Uterus (tissue), 4 donors: ENCODE data around the gene SCAMP5. TPM values are rescaled to one million over a fixed set of nuclear protein-coding genes. Genes with fewer than 3 reads are reported as not detected.

Experiments used
- DNase-seq, 2 donors: peaks; one replicate each; pipeline ENCODE4 v3.0.0-alpha.2; 2019 to 2020
- H3K27ac ChIP-seq, 2 donors: fragments of 200-600 bp; sonication (generic); 1 replicate in 1 of 2; 2 replicates in 1 of 2; pipeline ENCODE4 v1.5.1; 2016 to 2018
- H3K27me3 ChIP-seq, 2 donors: fragments of 200-600 bp; sonication (generic); one replicate each; pipeline ENCODE4 v1.5.1; 2018 to 2019; ENCODE audit warnings: control low read depth in 1 of 2
- H3K36me3 ChIP-seq, 2 donors: fragments of 200-600 bp; sonication (generic); one replicate each; pipeline ENCODE4 v1.5.1; 2019; ENCODE audit warnings: control low read depth in 1 of 2
- H3K4me1 ChIP-seq, 2 donors: fragments of 200-600 bp; sonication (generic); one replicate each; pipeline ENCODE4 v1.5.1; 2018 to 2019; ENCODE audit warnings: control low read depth in 1 of 2
- H3K4me3 ChIP-seq, 2 donors: fragments of 200-600 bp; sonication (generic); 1 replicate in 1 of 2; 2 replicates in 1 of 2; pipeline ENCODE4 v1.5.1; 2018 to 2019; ENCODE audit warnings: mild to moderate bottlenecking in 1 of 2
- H3K9me3 ChIP-seq, 2 donors: fragments of 200-600 bp; sonication (generic); one replicate each; pipeline ENCODE4 v1.5.1; 2019; ENCODE audit warnings: control low read depth in 1 of 2
- CTCF ChIP-seq, 4 experiments: fragments of 200-600 bp in 2 of 4; fragments of 450-650 bp in 2 of 4; sonication (generic) in 2 of 4; IDR thresholded peaks; one replicate each; pipeline ENCODE4 v1.5.1; 2016 to 2019; ENCODE audit warnings: antibody characterized with exemption in 4 of 4, mild to moderate bottlenecking in 2 of 4, moderate library complexity in 1 of 4
- POLR2A ChIP-seq, 2 donors: fragments of 450-650 bp; IDR thresholded peaks; one replicate each; pipeline ENCODE4 v1.6.1; 2016; ENCODE audit warnings: antibody characterized with exemption in 2 of 2, mild to moderate bottlenecking in 1 of 2, moderate library complexity in 1 of 2
- intact Hi-C: fragments of 100-400 bp; cut with DNase I; formaldehyde crosslinking; loops from one replicate; pipeline ENCODE4 v1.15.1; 2023; ENCODE audit warnings: low total_unique reads
- total RNA-seq, 4 donors: library from RNA; depleted of rRNA in 3 of 4; stranded (reverse); fragments of >200 nt in 3 of 4; gene quantifications; one replicate each; pipeline versions ENCODE4 v1.1.0 to v1.2.4, GENCODE V29; 2014 to 2023
- donor health status: DM: yes; HTN: yes; CAD: no.

Gene SCAMP5
- total RNA-seq, 4 donors from 2014 or later = 0.29 to 6.6 (median 1.9) TPM

- Histone ChIP-seq H3K4me3 (no peak overlapping the region), H3K27ac (peak overlapping the region in 1 of 2 donors; percentile 28), H3K36me3 (no peaks in the 10 kb centered on the region), H3K9me3 (no peaks in the 10 kb centered on the region), H3K27me3 (no peaks in the 10 kb centered on the region), H3K4me1 (no peaks in the 10 kb centered on the region)
- no peak for TF ChIP-seq CTCF (IDR thresholded peaks at IDR 0.05)
- no peak for TF ChIP-seq POLR2A (IDR thresholded peaks at IDR 0.05)
- intact Hi-C loops = no loop called here
- no peak for DNase-seq
Measured at GRCh38 chr15:75063889-75064288, 68.5 kb downstream of the SCAMP5 start.

- TF ChIP-seq POLR2A (IDR thresholded peaks at IDR 0.05) (no peak), CTCF (IDR thresholded peaks at IDR 0.05) (no peak)
- H3K27ac ChIP-seq = peak overlapping the region; percentile 28 to 60
- intact Hi-C loops = no loop called here
Measured at GRCh38 chr15:75064846-75065245, 69.5 kb downstream of the SCAMP5 start.

GRCh38 chr15:75065467-75065850 is 70.1 kb downstream of the SCAMP5 start:
- Histone ChIP-seq H3K4me1 (no peaks in the 10 kb centered on the region), H3K27ac (peak overlapping the region; percentile 28 to 60), H3K27me3 (no peaks in the 10 kb centered on the region), H3K36me3 (no peaks in the 10 kb centered on the region), H3K4me3 (no peak overlapping the region), H3K9me3 (no peaks in the 10 kb centered on the region)
- DNase-seq = peak in 1 of 2 donors; percentile 47
- TF ChIP-seq CTCF (IDR thresholded peaks at IDR 0.05) (no peak), POLR2A (IDR thresholded peaks at IDR 0.05) (no peak)
- intact Hi-C loops = no loop called here

More at GRCh38 chr15:75064846-75065245, 69.5 kb downstream of the SCAMP5 start:
- Histone ChIP-seq H3K9me3 (no peaks in the 10 kb centered on the region), H3K36me3 (no peaks in the 10 kb centered on the region), H3K27me3 (no peaks in the 10 kb centered on the region), H3K4me1 (no peaks in the 10 kb centered on the region), H3K4me3 (no peak overlapping the region)
- DNase-seq = no peak

- DNase-seq = peak in 1 of 2 donors; percentile 42
- TF ChIP-seq CTCF (IDR thresholded peaks at IDR 0.05) = no peak
- no peak for TF ChIP-seq POLR2A (IDR thresholded peaks at IDR 0.05)
- H3K36me3 ChIP-seq = no peaks in the 10 kb centered on the region
- intact Hi-C loops = no loop called here
- H3K27me3 ChIP-seq = no peaks in the 10 kb centered on the region
- H3K27ac ChIP-seq = peak overlapping the region; percentile 28 to 60
- H3K9me3 ChIP-seq = no peaks in the 10 kb centered on the region
- no peaks in the 10 kb centered on the region for H3K4me1 ChIP-seq
- H3K4me3 ChIP-seq = no peak overlapping the region
Measured at GRCh38 chr15:75065851-75066509, 70.6 kb downstream of the SCAMP5 start.

GRCh38 chr15:75067123-75067830 is 71.9 kb downstream of the SCAMP5 start:
- TF ChIP-seq POLR2A (IDR thresholded peaks at IDR 0.05) (no peak), CTCF (IDR thresholded peaks at IDR 0.05) (no peak)
- H3K36me3 ChIP-seq = no peaks in the 10 kb centered on the region
- H3K4me3 ChIP-seq = no peak overlapping the region
- no peaks in the 10 kb centered on the region for H3K9me3 ChIP-seq
- DNase-seq = no peak
- H3K27me3 ChIP-seq = no peaks in the 10 kb centered on the region
- intact Hi-C loops = no loop called here
- H3K27ac ChIP-seq = peak overlapping the region; percentile 28 to 60
- no peaks in the 10 kb centered on the region for H3K4me1 ChIP-seq
